GM11168 (cell line): ENCODE measurements around the gene LRRN2.

Experiments used
- in situ Hi-C: fragments of 300-500 bp; cut with MboI; formaldehyde crosslinking; loops from one replicate; pipeline ENCODE4 v1.12.0; 2022; ENCODE audit warnings: low sequenced_read_pairs; ENCODE audit not compliant: unreplicated experiment

LRRN2 gene

DNA sequence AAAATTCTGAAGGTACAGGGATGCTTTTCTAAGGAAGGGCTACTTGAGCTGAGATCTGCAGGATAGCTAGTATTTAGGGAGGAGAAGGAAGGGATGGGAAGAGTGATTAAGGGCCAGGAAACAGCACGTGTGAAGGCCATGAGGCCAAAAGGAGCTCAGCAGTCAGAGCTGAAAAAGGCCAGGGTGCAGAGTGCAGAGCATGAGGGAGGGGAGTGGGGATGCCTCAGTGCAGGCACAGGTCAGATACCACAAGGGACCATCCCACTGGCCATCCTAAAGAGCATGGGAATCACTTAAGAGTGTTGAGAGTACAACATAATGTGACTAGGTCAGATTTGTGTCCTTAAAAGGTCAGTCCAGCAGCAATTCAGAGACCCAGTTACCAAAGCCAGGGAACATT, 16.0 kb downstream of the LRRN2 start:
- in situ Hi-C loops = no loop called here

DNA sequence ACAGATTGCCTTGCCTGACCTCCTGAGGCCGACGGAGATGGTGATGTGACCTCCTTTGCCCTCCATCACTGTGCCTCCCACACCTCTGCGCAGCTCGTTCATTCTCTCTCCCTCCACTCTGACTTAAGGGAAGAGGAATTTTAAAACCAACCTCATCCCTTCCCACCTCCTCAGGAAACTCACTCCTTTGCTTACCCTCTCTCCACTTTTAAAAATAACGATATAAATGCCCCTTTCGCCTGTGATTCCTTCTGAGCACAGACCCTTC, 21.2 kb downstream of the LRRN2 start:
- in situ Hi-C loops = no loop called here

DNA sequence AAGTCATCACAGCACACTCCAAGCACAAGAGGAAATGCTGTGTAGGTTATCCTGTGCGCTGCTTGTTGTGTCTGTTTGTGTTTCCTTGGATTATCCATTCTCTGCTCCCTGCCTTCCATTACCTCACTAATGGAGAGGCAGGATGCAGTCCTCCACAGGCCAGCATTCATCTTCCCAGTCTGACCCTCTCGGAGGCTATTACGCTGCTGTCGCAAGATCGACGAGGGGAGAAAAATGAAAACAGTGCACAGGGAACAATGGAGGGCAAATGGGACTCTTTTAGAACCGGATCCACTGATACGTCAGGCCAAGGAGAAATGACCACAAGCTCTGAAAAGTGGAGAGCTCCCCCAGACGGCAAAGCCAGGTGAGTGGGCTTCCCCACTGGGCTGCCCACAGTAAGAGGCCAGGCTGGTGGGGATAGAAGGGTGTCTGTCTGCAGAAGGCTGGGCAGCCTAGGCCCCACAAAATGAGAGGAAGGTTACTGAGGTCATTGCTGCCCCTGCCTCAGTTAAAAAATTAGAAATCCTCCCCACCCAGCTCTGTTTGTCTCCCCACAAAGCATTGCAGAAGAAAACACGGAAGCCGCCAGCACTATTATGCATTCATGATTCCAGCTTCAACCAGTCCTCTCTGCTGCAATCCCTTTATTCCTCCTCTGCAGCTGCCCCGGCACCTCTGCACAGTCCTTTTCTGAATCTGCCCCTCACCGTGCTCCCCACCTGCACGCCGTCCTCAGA, 21.7 kb downstream of the LRRN2 start:
- in situ Hi-C loops = no loop called here

DNA sequence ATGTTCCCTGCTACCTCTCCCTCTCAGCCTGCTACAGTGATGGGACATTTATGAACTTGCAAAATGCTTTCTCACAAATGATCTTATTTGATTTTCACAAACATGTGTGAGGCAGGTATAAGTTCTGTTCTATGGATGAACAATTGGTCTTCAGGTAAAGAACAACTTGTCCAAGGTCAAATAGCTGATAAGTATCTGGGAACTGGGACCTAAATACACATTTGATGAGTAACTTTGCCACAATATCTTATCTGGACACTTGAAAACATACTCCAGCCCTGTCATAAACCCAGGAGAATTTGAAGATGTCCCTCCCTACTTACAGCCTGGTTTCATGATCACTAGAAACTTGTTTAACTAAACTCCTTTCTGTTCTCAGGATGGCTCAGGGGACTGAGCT, 23.0 kb downstream of the LRRN2 start:
- in situ Hi-C loops = no loop called here

DNA sequence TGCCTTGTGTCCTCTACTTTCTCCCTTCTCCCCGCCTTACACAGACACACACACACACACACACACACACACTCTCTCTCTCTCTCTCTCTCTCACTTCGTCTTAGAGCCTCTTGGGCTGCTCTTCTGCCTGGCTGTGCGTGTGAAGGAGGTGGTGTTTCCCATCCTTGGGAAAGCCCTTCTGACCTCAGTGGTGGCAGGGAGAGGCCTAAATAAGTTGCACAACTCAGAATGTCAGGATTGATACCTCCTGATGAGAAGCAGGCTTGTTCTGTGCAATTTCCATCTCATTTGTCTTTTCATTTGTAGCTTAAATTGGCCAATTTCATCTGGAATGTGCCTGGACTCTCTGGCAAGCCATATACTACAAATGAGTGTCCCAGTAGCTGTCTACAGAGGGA, 25.0 kb downstream of the LRRN2 start:
- in situ Hi-C loops = no loop called here

DNA sequence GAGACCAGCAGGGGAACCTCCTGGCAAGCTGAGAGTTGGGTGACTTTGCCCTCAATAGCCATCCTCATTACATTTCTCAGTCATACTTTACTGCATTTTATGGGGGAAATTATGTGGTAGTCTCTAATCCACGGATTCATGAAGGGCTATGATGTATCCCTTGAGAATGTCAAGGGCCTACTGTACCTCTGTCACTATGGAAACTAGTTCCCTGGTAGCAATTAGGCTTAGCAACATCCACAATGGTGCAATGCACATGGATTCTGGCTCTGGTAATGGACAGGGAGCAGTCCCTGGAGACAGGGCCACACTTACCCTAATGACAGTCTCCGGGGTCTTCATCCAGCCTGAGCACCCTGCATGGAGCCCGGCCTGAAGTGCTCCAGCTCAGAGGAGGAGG, 26.5 kb downstream of the LRRN2 start:
- in situ Hi-C loops = no loop called here

DNA sequence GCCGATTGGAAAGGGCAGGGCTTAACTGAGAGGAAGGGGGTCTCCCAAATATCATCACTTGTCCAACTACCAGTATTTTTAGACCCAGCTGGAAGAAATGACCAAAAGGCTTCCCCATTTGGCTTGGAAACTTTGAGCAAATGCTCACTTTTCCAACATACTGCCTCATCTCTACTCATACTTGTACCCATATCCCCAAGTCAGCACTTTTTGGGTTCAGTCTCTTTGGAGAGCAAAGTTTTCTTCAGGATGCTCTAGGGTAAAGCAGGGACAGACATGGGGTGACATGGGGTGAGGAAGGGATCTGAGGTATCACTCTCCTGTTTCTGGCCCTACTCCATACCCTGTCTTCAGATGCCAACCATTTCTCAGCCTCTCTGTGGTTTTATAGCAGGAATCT, 27.2 kb downstream of the LRRN2 start:
- in situ Hi-C loops = no loop called here

DNA sequence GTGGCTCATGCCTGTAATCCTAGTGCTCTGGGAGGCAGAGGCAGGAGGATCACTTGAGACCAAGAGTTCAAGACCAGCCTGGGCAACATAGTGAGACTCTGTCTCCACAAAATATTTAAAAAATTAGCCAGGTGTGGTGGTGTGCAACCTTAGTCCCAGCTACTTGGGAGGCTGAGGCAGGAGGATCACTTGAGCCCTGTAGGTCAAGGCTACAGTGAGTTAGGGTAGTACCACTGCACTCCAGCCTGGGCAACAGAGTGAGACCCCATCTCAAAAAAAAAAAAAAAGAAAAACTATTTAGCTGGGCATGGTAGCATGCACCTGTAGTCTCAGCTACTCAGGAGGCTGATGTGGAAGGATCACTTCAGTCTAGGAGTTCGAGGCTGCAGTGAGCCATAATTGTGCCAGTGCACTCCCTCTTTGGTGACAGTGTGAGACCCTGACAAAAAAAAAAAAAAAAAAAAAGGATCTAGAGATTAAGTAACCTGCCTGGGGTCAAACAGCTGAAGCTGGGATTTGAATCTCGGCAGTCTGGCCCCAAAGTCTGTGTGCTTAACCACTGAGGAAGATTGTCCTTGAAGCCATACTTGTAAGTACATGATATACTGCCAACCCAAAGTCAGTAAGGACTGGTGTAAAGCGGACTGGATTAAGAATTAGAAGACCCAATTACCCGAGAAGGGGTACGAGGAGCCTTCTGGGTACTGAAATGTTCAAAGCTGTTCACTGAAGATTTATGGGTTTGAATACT, 31.8 kb downstream of the LRRN2 start:
- in situ Hi-C loops = no loop called here

DNA sequence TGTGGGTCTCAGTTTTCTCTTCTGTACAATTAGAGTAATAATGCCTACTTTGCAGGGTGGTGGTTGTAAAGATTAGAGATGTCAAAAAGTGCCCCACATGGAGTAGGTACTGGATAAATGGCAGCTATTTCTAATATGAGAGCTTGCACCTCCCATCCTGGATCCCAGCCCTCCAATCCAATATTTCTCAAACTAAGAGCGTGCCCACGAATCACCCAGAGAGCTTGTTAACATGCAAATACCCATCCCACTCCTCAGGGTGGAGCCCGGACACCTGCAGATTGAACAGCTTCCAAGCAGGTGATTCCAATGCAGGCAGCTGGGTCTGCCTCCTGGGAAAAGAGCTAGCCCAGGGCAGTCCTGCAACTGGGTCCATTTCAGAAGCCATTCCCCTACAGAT, 33.0 kb downstream of the LRRN2 start:
- in situ Hi-C loops = no loop called here

DNA sequence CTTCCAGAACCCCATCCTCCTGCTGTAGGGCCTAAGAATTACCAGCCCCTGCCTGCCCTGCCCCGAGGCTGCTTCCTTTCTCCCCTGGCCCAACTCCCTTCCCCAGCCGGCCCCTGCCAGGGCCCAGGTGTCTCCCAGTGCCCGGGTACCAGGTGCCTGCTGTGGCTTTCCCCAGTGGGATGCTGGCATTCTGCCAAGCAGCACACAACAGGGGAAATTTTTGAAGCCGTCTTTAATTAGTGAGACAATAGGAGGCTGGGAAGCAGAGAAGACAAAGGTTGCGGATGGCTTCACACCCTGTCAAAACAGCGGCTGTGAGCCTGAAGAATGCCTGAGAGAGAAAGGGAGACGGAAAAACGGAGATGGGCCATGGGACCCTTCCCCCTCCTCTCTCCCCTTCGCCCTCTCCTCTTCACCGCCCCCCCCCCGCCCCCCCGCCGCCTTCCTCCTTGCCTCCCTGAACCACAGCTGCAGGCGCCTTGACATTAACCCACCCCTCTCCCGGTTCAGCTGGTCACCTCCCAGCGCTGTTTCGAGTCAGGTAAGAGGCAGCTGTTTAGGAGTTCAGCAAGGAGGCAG, 33.6 kb downstream of the LRRN2 start:
- in situ Hi-C loops = no loop called here

DNA sequence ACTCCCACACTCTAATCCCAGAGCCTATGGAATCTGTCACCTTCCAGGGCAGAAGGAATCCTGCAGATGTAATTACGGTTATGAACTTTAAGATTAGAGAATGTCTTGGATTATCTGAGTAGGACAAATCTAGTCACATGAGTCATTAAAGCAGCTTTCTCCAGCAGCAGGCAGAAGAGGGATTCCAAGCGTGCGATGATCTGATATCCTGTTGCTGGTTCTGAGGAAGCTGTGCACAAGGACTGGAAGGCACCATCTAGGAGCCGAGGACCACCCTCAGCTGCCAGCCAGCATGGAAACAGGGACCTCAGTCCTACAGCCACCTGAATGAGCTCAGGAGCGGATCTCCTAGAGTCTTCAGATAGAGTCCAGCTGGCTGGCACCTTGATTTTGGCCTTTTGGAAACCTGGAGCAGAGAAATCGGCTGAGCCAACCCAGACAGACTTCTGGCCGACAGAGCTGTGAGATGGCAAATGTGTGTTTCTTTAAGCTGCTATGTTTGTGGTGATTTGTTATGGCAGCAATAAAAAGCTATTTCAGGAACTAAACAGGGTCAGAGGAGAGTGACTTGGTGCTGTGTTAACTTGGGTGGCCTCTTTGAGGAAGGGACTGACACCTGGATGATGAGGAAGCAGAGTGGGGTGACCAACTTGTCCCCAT, 34.5 kb downstream of the LRRN2 start:
- in situ Hi-C loops = no loop called here

DNA sequence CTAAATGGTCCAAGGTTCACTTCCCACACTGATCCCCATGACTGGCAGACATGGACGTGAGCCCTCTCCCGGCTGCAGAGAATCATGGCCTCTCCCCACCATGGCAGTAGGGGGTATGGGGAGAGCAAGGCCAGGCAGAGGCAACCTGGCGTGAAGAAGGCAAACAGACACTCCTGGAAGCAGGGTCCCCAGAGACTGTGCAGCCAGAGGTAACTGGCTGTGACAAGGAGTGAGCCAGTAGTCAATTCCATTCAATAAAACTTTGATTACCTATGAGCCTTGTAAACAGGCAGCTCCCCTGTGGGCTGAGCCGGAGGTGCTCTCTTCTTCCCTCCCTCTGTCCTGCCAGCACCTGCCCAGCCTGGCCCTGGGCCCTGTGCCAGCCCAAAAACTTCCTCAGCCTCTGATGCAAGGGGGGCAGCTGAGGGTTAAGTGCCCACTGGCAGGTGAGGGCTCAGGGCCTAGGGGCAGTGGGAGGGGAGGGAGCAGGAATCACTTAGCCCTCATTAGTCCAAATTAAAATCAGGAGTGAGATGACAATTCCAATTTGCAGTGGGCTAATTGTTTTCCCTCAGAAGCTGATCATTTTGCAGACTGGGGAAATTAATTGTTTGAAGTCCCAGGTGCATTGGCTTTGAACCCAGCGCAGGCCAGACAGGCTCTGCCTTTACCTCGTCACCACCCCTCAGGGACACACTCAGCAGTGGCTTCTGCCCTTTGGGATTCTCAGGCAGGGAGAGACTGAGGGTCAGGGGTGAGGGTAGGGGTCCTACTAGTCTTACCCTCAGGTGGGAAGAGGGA, 35.6 kb downstream of the LRRN2 start:
- in situ Hi-C loops = no loop called here

DNA sequence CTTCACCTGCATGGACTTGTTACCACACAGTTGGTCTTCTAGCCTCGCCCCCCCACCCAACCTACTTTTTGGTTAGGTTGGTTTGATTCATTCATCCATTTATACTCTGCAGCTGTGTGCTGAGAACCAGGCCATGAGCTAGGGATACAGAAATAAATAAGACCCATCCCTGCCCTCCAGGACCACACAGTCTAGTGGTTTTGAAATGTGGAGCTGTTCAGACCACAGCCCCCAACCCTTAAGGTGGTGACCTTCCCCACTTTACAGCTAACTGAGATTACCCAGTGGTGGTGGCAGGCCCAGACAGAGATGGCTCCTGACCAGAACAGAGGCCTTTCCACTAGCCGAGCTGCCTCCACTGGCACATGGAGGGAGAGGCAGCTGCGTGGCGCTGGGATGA, 37.0 kb downstream of the LRRN2 start:
- in situ Hi-C loops = no loop called here

DNA sequence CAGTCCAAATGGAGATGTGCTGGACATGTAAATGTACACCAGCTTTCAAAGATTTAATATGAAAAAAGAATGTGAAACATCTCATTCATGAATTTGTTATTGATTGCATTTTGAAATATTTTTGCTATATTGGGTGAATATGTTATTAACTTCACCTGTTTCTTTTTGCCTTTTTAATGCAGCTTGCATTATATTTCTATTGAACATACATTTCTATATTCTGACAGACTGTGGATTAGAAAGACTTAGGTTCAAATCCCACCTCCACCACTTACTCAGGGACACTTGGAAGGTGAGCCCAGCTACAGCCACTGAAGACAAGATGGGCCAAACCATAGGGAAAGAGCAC, 37.8 kb downstream of the LRRN2 start:
- in situ Hi-C loops = no loop called here

DNA sequence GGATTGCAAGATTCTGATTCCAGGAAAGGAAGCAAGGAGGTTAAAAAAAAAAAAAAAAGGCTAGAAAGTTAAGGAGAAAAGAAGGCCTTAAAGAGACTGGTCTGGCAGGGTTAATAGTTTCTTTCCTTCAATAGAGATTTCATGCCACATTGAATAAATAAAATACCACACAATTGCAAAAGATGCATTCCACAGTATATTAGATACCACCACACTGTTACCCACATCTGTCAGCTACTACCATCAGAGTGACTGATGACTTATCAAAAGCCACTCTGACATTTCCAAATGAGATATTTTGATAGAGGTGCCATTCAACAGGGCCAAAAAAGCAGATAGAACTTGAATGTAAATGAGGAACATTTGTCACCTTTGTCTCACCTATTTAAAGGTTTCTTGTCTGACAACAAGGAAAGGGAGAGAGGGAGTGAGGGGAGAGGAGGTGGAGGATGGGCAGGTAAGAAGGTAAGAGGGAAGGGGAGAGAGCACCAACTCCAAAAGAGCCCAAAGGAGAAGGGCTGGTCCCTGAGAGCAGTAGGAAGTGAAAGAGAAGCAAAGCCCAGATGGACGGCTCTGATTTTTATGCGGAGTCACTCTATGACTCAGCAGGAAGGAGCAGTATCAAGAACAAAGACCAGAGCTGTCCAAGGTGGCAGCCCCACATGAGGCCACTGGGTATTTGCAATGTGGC, 38.3 kb downstream of the LRRN2 start:
- in situ Hi-C loops = no loop called here

DNA sequence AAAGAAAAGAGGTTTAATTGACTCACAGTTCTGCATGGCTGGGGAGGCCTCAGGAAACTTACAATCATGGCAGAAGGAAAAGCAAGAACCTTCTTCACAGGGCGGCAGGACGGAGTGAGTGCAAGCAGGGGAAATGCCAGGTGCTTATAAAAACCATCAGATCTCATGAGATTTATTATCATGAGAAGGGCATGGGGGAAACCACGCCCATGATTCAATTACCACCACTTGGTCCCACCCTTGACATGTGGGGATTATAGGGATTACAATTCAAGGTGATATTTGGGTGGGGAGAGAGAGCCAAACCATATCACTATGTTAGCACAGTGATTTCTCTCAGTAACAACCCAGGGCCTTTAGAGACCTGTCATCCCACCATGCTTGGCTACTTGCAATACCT, 39.9 kb downstream of the LRRN2 start:
- in situ Hi-C loops = no loop called here

DNA sequence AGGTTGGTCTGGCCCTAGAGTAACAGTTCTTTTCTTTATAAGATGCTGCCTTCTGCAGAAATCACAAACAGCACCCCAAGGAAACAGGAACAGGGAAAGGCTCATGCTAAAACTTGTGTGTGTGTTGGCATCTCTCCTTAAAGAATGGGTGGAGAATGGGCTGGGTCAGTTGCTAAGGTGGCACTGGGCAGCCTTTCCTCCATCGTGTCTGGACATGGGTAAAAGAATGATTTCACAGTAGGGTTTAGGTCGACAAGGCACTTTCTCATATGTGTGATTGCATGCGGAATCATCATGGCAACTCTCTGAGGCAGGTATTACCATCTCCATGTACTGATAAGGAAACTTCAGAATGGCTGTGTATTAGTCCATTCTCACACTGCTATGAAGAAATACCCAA, 40.3 kb downstream of the LRRN2 start:
- in situ Hi-C loops = no loop called here

DNA sequence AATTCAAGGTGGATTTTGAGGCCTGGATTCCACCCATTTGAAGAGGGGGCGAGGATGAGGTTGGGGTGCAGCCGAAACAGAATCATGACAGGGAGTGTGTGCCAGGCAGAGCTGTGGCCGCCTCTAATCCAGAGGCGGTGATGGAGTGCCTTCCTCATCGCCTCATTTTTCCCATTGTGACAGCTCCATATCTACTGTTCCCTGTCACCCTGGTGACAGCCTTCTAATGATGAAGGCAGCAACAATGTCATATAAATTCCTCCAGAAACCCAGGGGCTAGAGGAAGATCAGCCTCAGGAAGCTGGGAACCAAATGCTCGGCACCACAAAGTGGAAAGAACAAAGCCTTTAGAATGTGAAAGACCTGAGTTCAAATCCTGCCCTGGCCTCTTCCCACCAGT, 42.0 kb downstream of the LRRN2 start:
- in situ Hi-C loops = no loop called here

DNA sequence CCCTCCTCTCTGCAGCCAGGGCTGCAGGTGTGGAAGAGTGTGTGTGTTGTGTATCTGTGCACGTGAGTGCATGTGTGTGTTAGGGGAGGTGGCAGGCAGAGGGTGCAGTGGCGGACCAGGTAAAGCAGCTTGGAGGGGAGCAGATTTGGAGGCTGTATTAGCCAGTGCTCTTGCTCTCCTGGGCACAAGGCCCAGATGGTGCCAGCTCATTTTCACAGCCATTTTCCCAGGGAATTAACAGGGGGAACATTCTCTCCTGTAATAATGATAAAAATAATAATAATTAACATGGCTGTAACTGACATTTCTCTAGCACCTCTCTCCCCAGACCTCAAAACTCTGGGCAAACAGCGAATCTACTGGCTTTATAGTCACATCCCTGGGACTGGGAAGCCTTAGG, 43.6 kb downstream of the LRRN2 start:
- in situ Hi-C loops = no loop called here

DNA sequence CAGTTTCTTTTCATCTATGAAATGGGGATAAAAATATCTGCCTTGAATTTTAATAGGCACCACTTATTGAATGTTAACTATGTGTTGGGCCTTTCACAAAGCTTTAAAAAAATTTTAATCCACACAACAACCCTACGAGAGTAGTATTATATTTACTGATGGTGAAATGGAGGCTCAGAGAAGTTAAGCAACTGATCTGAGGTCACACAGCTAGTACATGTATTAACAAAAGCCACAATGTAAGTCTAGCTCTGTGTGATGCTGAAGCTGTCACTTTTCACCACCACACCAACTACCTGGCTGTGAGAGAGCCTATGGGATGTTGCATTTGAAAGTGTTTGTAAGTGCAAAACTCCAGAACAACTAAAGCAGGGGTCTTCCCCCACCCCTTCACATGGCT, 44.1 kb downstream of the LRRN2 start:
- in situ Hi-C loops = no loop called here
